ENCODE results near the gene TRAF4.

DNA sequence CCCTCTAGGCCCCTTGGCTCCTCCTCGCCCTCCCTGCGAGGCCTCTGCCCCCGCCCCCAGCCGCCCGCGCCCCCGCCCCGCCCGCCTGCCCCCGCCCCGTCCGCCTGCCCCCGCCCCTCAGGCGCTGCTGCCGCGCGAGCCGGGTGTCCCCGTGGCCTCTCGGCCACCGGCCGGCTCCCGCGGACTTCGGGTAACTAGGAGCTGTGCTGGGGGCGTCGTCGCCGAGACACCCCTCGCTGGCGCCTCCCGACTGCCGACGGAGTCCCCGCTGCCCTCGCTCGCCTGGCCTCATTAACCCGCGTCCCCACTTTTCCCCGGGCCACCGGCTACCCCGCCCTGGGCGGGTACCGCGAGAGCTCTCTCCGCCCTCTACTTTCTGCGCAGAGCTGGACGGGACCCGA, 17.6 kb upstream of the TRAF4 start, which contains the start of gene TLCD1:
- TF ChIP-seq, protein P1, sequence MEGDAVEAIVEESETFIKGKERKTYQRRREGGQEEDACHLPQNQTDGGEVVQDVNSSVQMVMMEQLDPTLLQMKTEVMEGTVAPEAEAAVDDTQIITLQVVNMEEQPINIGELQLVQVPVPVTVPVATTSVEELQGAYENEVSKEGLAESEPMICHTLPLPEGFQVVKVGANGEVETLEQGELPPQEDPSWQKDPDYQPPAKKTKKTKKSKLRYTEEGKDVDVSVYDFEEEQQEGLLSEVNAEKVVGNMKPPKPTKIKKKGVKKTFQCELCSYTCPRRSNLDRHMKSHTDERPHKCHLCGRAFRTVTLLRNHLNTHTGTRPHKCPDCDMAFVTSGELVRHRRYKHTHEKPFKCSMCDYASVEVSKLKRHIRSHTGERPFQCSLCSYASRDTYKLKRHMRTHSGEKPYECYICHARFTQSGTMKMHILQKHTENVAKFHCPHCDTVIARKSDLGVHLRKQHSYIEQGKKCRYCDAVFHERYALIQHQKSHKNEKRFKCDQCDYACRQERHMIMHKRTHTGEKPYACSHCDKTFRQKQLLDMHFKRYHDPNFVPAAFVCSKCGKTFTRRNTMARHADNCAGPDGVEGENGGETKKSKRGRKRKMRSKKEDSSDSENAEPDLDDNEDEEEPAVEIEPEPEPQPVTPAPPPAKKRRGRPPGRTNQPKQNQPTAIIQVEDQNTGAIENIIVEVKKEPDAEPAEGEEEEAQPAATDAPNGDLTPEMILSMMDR (IDR thresholded peaks at IDR 0.05) = no peak
- no peak for TF ChIP-seq POLR2A (IDR thresholded peaks at IDR 0.05; ENCODE audit: low read depth)
